IPS-18c (cell line): ENCODE measurements around the gene TAS2R16.
"Not testable (repeated sequence)": the region's sequence is repeated elsewhere in the genome, so short reads cannot be mapped to it uniquely, and the experiment has no call there.

ENCODE experiments used
- H3K4me3 ChIP-seq: 2 replicates; pipeline ENCODE4 v1.7.0; 2013; ENCODE audit warnings: low read depth, mild to moderate bottlenecking, low read length, moderate library complexity; ENCODE audit not compliant: insufficient read depth
- H3K9me3 ChIP-seq: one replicate; pipeline ENCODE4 v1.6.1; 2013; ENCODE audit warnings: mild to moderate bottlenecking, low read length, moderate library complexity; ENCODE audit not compliant: control insufficient read depth, insufficient read depth

Gene TAS2R16

DNA sequence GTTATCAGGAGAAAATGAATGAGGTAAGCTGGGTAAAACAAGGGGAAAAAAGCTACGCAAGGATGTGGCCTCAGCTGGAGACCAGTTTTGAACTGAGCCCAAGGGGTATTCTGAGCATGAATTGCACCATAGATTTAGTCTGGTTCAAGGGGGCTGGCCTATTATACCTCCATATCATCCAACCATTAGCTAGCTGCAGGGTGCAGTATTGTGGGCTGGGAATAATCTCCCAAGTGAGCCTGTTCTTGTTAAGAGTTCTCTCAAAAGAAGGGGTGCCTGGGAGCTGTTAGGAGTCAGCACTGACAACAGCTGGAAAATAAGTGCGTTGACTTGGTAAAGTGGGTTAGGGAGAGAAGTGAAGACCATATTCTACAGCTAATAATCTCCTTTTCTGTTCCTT lies 8.0 kb downstream of the TAS2R16 start:
- H3K9me3 ChIP-seq: no peaks in the 10 kb centered on the region
- H3K4me3 ChIP-seq: no peak overlapping the region

DNA sequence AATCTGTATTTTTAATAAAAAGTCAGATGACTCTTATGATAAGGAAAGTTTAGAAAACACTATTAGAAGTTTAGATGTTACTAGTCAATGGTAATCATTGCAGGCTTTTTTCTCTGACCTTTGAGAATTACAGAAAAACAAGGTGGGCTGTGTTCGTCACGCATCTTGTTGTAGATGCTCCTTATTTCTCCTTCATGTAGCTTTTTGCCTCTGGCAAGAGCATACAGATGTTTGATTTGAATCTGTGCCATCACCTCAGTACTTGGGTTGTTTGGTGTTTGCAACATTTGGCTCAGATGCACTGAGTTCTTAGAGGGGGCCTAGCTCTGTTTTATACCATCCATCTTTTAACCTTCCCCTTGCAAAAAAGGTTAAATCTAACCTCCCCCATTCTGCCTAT lies 11.5 kb downstream of the TAS2R16 start:
- no peak overlapping the region for H3K4me3 ChIP-seq
- H3K9me3 ChIP-seq: no peaks in the 10 kb centered on the region

DNA sequence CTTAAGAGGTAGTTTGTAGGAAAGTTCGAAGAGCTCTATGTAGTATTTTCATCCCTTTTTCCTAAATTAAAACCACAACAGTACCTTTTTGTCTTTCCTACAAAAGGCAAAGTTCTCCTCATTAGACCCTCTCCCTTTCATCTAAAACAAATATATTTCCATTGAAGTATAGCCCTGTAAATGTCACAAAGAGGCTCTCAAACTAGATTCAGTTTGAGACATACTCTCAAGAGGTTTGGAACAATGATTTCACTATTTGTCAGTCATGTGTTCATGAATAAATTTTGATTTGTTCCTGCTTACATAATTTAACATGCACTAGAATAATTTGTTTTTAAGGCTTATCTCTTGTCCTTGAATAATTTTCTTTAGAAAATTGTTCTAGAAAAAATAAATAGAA lies 12.2 kb downstream of the TAS2R16 start:
- H3K9me3 ChIP-seq: no peaks in the 10 kb centered on the region

DNA sequence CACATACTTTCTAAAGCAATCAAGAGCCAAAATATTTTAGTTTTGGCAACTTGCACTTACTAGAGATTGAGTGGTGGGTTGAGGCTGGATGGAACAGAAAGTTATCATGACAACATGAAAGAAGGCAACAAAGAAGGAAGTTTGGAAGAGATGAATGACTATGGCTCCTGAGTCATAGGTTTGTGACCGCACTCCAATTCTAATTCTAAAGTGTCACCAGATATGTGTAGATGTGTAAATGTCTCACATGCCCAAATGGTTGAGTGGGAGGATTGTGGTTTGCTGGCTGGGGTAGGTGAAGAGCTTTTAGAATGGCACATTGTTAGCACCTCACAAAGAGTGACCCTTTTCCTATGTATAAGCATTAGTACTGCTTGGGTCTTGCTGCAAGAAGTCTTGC lies 20.2 kb downstream of the TAS2R16 start:
- Histone ChIP-seq H3K4me3 (no peak overlapping the region), H3K9me3 (no peaks in the 10 kb centered on the region)

More for the DNA sequence above, 12.2 kb downstream of the TAS2R16 start:
- H3K4me3 ChIP-seq: no peak overlapping the region

DNA sequence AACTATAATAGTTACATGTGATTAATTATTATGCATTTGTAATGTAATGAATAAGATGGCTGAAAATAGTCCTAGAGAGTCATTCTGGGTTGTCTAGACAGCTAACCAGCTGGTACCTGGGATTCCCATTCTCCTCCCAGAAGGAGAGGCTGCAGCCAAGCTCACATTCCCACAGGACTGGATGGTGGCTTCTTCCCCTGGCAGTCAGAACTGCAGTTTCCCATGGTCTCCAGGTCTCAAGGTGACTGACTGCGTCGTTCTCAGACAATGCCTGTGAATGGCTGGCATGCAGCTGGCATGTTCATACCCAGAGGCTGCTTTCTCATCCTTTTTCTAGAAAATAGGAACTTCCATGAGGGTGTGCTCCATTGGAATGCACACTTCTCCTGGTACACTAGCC lies 21.3 kb downstream of the TAS2R16 start:
- no peaks in the 10 kb centered on the region for H3K9me3 ChIP-seq
- no peak overlapping the region for H3K4me3 ChIP-seq

DNA sequence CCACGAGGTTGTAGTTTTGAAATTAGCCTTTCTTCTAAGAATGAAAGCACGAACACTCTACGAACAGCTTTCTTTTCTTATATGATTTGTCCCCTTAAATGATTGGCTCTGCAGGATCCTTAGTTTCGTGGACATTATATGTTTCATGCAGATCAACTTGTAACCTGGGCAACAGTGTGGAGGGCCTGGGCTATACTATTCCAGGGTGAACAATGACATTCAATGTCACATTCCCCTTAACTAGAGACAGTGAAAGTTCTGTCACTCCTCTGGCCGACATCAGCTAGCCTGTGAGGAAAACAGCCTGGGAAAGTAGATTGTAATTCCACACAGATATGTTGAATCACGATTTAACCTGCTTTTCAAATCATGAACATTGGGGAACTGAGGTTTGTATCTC lies 23.4 kb downstream of the TAS2R16 start:
- no peak overlapping the region for H3K4me3 ChIP-seq
- no peaks in the 10 kb centered on the region for H3K9me3 ChIP-seq

DNA sequence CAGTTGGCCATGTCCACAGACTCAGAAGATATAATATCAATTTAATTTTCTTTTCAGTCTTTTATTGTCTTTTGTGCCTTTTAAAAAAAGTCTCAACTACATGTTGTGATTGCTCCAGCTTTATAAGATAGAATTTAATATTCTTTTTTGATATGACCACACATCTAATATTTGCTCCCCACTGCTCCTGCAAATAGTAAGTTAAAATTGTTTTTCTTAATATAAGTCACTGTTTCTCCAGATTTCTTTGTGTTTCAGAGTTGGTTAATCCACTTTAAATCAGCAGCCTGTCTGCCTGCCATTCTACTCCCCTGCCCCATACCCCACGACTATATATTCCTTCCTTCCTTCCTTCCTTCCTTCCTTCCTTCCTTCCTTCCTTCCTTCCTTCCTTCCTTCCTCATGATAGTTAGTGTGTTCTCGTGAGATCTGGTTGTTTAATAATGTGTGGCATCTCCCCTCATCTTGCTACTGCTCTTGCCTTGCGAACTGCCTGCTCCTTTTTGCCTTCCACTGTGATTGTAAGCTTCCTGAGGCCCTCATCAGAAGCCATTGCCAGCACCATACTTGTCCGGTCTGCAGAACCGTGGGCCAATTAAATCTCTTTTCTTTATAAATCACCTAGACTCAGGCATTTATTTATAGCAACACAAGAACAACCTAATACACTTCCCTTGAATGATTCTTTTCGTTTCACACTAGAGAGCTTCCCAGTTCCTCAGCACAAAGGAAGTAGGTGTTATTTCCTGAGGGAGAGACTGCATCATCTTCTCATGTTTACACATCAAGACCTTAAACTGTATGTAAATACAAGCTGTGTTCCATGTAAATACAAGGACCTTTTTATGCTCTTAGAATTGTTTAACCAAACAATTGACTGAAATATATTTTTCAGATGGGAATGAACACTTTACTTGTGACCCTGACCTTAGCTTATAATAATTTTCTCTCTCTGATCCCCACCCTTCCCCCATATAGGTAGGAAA lies 24.5 kb downstream of the TAS2R16 start:
- no peaks in the 10 kb centered on the region for H3K9me3 ChIP-seq
- H3K4me3 ChIP-seq: no peak overlapping the region

DNA sequence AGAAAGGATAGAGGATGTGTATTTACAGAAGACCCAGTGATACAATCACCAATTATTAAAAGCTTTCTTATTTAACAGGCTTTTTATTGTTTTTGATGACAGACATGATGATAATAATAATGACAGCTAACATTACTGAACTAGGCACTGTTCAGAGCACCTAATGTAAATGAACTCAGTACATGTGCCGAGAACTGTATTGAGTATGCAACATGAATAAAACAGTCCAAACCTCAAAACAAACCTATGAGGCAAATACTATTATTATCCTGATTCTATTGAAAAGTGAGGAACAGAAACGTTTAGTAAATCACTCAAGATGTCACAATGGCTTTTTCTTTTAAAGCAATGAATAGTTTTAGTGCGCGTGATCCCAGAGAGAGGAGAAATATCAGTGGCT lies 27.1 kb downstream of the TAS2R16 start:
- Histone ChIP-seq H3K9me3 (no peaks in the 10 kb centered on the region), H3K4me3 (no peak overlapping the region)

DNA sequence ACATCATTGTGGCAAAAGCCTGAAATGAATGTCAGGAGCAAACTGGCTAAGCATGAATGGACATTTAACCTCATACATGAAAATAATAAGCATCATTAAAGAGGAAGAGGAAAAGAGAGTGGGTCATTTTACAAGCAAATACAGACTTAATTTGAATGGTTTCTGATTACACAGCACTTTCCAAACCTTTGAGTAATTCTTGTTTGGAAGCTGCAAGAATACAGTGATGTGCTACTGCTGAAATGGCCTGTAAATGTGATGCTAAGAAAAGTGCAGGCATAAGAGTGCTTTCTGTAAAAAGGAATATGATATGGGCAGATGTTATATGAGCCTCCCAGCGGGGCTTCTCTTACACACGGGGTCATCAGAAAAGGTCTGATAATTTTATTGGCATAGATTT lies 30.2 kb downstream of the TAS2R16 start:
- Histone ChIP-seq H3K4me3 (no peak overlapping the region), H3K9me3 (no peaks in the 10 kb centered on the region)

DNA sequence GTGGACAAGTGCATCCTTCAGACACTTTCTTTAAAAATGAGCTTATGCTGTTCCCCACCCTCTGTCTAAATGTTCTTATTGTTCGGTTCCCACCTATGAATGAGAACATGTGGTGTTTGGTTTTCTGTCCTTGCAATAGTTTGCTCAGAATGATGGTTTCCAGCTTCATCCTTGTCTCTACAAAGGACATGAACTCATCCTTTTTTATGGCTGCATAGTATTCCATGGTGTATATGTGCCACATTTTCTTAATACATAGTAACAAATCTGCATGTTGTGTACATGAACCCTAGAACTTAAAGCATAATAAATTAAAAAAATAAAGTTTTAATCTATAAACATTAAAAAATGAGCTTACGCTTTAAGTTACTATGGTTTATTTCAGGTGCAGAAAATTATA lies 41.8 kb downstream of the TAS2R16 start:
- H3K4me3 ChIP-seq, H3K9me3 ChIP-seq: not testable (repeated sequence)

DNA sequence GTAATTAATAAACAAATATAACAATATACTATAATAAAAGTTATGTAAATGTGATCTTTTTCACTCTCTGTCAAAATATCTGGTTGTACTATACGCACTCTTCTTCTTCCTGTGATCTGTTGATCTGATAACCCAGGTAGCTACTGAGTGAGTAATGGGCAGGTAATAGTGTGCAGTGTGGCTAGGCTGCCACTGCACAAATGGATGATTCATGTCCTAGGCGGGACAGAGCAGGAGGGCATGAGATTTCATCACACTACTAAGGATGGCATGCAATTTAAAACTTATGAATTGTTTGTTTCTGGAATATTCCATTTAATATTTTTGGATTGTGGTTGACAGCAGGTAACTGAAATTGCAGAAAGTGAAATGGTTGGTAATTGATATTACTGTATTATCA lies 44.5 kb downstream of the TAS2R16 start:
- Histone ChIP-seq H3K9me3 (no peaks in the 10 kb centered on the region), H3K4me3 (no peak overlapping the region)

DNA sequence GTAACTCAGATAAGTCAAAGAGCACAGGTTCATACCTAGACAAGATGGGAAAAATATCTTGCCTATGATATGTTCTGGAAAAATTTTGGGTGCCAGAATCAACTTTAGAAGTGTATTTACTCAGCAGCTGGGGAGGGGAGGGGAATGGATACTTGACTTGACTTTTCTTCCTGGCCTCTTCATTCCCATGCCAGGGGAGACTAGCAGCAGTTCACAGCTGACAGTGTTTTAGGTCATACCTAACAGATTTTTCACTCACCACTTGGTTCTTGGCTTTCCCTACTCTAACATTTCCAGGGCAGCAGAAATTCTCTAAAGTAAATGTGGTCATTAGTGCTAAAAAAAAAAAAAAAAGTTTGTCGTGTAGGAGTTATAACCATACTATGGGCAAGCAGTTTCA lies 46.3 kb downstream of the TAS2R16 start:
- no peak overlapping the region for H3K4me3 ChIP-seq
- no peaks in the 10 kb centered on the region for H3K9me3 ChIP-seq
